ENCODE measurements around the gene BROX. TPM values are rescaled to one million over a fixed set of nuclear protein-coding genes. Genes with fewer than 3 reads are reported as not detected.

Gene BROX
- total RNA-seq, 1 experiment from 2014 or later = 44.9 TPM

DNA sequence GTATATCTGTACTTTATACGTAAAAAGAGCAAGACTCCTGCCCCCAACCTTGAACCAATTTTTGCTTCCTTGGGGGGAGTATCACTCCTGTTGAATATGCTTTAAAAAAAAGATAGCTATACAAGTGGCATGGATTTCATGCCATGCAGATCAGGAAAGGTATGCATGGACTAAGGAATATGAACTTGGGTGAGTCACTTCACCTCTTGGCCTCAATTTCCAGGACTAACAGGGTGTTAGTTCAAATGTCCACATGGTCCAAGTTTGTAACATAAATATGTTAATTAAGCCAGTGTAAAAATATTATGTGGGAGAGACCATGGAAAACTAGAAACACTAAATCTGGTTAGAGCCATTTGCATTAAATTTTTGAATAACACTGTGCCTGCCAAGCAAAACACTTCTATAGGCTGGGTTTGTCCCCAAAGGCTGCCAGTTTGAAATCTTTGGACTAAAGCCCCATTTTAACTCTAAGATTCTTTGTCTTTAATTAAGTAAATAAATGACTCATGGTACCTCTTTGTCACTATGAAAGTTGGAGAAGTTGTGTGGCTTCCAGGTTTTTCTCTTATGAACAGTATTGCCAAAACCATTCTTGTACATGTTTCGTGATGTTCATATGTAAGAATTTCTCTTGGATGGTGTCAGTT is 57.7 kb downstream of the BROX start:
- H3K27me3 ChIP-seq (ENCODE audit: insufficient read depth, low read length) = no peaks in the 10 kb centered on the region
- no peak overlapping the region for H3K9ac ChIP-seq (ENCODE audit: low read length)
- no peak for ATAC-seq
- H2AFZ ChIP-seq (ENCODE audit: low read depth, low read length, poor library complexity, severe bottlenecking) = no peak overlapping the region
- POLR2A ChIA-PET = no interaction called here
- peaks cover 8 to 14% of the 10 kb centered on the region in 2 experiments; a peak in 2 of 4 replicates for H3K9me3 ChIP-seq (ENCODE audit: control insufficient read depth in 1 of 2, insufficient read depth in 1 of 2, low read depth in 1 of 2, low read length in 2 of 2)
- H3K27ac ChIP-seq (ENCODE audit: low read depth, low read length) = no peak overlapping the region
- no peaks in the 10 kb centered on the region for H3K36me3 ChIP-seq (ENCODE audit: control insufficient read depth in 1 of 2, insufficient read depth in 2 of 2, low read length in 2 of 2)
- H3K4me2 ChIP-seq (ENCODE audit: low read length) = no peak overlapping the region
- H3K4me3 ChIP-seq (replicated peaks in 1 of 2; ENCODE audit: low read depth in 1 of 2, low read length in 2 of 2) = no peak overlapping the region
- no peak for DNase-seq (ENCODE audit: low read depth, low spot score)
- H4K20me1 ChIP-seq (ENCODE audit: insufficient read depth) = no peaks in the 10 kb centered on the region
- RAD21 ChIA-PET (ENCODE audit: low non-redundant PET in 1 of 2, low total read pairs in 2 of 2, uncharacterized antibody in 2 of 2, unreplicated experiment in 2 of 2) = no interaction called here
- TF ChIP-seq EZH2 (IDR thresholded peaks at IDR 0.05) (no peak), CBX3 (IDR thresholded peaks at IDR 0.05; ENCODE audit: low read depth) (no peak), JUND (IDR thresholded peaks at IDR 0.05) (no peak), SP1 (IDR thresholded peaks at IDR 0.05; ENCODE audit: low read depth) (no peak), EZH2phosphoT487 (IDR thresholded peaks at IDR 0.05; ENCODE audit: borderline replicate concordance) (no peak), ZNF274 (IDR thresholded peaks at IDR 0.05; ENCODE audit: low read depth, low read length) (no peak), ATF3 (IDR thresholded peaks at IDR 0.05) (no peak), EGR1 (IDR thresholded peaks at IDR 0.05; ENCODE audit: low read depth) (no peak), RAD21 (IDR thresholded peaks at IDR 0.05; ENCODE audit: low read depth) (no peak), POLR2AphosphoS5 (IDR thresholded peaks at IDR 0.05; ENCODE audit: low read depth, low read length) (no peak), REST (IDR thresholded peaks at IDR 0.05; ENCODE audit: low read depth) (no peak)
- TF ChIP-seq, protein P1, sequence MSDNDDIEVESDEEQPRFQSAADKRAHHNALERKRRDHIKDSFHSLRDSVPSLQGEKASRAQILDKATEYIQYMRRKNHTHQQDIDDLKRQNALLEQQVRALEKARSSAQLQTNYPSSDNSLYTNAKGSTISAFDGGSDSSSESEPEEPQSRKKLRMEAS (IDR thresholded peaks at IDR 0.05) = no peak
- H3K4me1 ChIP-seq (ENCODE audit: control insufficient read depth in 1 of 2, insufficient read depth in 2 of 2, low read length in 2 of 2) = no peaks in the 10 kb centered on the region
- CTCF ChIA-PET = no interaction called here
- BruUV-seq (replicated peaks) = no TSS peak
- intact Hi-C loops (cut with micrococcal nuclease) = no loop called here
- no peaks in the 10 kb centered on the region for H3K79me2 ChIP-seq (ENCODE audit: insufficient read depth, low read length)
- H3K9me2 ChIP-seq (ENCODE audit: insufficient read depth) = no peaks in the 10 kb centered on the region

Measured in HCT116 (cell line).